Measurements from ENCODE around the gene ZBTB7C. TPM values are rescaled to one million over a fixed set of nuclear protein-coding genes. Genes with fewer than 3 reads are reported as not detected.

Gene ZBTB7C
- total RNA-seq, 1 donor from 2014 or later, result 2.7 TPM

GRCh38 chr18:48340560-48340959 lies 68.6 kb downstream of the ZBTB7C start:
- no peaks in the 10 kb centered on the region for H3K9me3 ChIP-seq (replicated peaks)
- H3K4me3 ChIP-seq, result no peak overlapping the region
- H3K4me1 ChIP-seq, result peaks cover 24% of the 10 kb centered on the region
- H3K36me3 ChIP-seq, result no peaks in the 10 kb centered on the region
- intact Hi-C loops (cut with micrococcal nuclease), result loop anchor here (10.0 kb wide), 2 partner anchors 104 to 306 kb away; no protein-coding TSS in a partner anchor
- no peak overlapping the region for H3K27ac ChIP-seq (replicated peaks)
- peak; percentile 19 for TF ChIP-seq CTCF (IDR thresholded peaks at IDR 0.05; ENCODE audit: borderline replicate concordance)
- H3K27me3 ChIP-seq (ENCODE audit: low read depth), result no peaks in the 10 kb centered on the region
- DNase-seq, result no peak

- no peaks in the 10 kb centered on the region for H3K27me3 ChIP-seq (ENCODE audit: low read depth)
- TF ChIP-seq CTCF (IDR thresholded peaks at IDR 0.05; ENCODE audit: borderline replicate concordance), result no peak
- DNase-seq, result no peak
- H3K4me1 ChIP-seq, result peaks cover 24% of the 10 kb centered on the region
- H3K4me3 ChIP-seq, result no peak overlapping the region
- no peak overlapping the region for H3K27ac ChIP-seq (replicated peaks)
- H3K9me3 ChIP-seq (replicated peaks), result no peaks in the 10 kb centered on the region
- intact Hi-C loops (cut with micrococcal nuclease), result loop anchor here (10.0 kb wide), 2 partner anchors 105 to 305 kb away; no protein-coding TSS in a partner anchor
- H3K36me3 ChIP-seq, result no peaks in the 10 kb centered on the region
Observed at GRCh38 chr18:48339692-48340091, 69.5 kb downstream of the ZBTB7C start.

GRCh38 chr18:48338915-48339314 lies 70.3 kb downstream of the ZBTB7C start:
- no peak for DNase-seq
- Histone ChIP-seq H3K27me3 (ENCODE audit: low read depth) (no peaks in the 10 kb centered on the region), H3K27ac (replicated peaks) (no peak overlapping the region), H3K9me3 (replicated peaks) (no peaks in the 10 kb centered on the region), H3K4me3 (no peak overlapping the region), H3K36me3 (no peaks in the 10 kb centered on the region), H3K4me1 (peaks cover 24% of the 10 kb centered on the region)
- TF ChIP-seq CTCF (IDR thresholded peaks at IDR 0.05; ENCODE audit: borderline replicate concordance), result no peak
- intact Hi-C loops (cut with micrococcal nuclease), result no loop called here

- DNase-seq, result no peak
- Histone ChIP-seq H3K4me1 (peaks cover 8% of the 10 kb centered on the region), H3K9me3 (replicated peaks) (no peaks in the 10 kb centered on the region), H3K27me3 (ENCODE audit: low read depth) (no peaks in the 10 kb centered on the region), H3K27ac (replicated peaks) (no peak overlapping the region), H3K4me3 (no peak overlapping the region), H3K36me3 (no peaks in the 10 kb centered on the region)
- TF ChIP-seq CTCF (IDR thresholded peaks at IDR 0.05; ENCODE audit: borderline replicate concordance), result no peak
- intact Hi-C loops (cut with micrococcal nuclease), result no loop called here
Observed at GRCh38 chr18:48337053-48337452, 72.1 kb downstream of the ZBTB7C start.

- TF ChIP-seq CTCF (IDR thresholded peaks at IDR 0.05; ENCODE audit: borderline replicate concordance), result peak; percentile 34
- no peaks in the 10 kb centered on the region for H3K27me3 ChIP-seq (ENCODE audit: low read depth)
- DNase-seq, result no peak
- no peaks in the 10 kb centered on the region for H3K9me3 ChIP-seq (replicated peaks)
- H3K36me3 ChIP-seq, result no peaks in the 10 kb centered on the region
- peaks cover 4% of the 10 kb centered on the region for H3K4me1 ChIP-seq
- intact Hi-C loops (cut with micrococcal nuclease), result no loop called here
- no peak overlapping the region for H3K4me3 ChIP-seq
- no peak overlapping the region for H3K27ac ChIP-seq (replicated peaks)
Observed at GRCh38 chr18:48336332-48336731, 72.9 kb downstream of the ZBTB7C start.

Data from left ventricle myocardium inferior (tissue), 1 donor.